ENCODE results near the gene TSHZ2.
"Not testable (repeated sequence)": the region's sequence is repeated elsewhere in the genome, so short reads cannot be mapped to it uniquely, and the experiment has no call there.

TSHZ2 gene

GRCh38 chr20:53364646-53365045 is 392.5 kb downstream of the TSHZ2 start:
- in situ Hi-C loops (cut with MboI; ENCODE audit: low pct_unique_long_range_greater_than_20kb, low sequenced_read_pairs) = no loop called here
- DNase-seq = no peak

GRCh38 chr20:53365076-53365475 is 392.9 kb downstream of the TSHZ2 start:
- no peak for DNase-seq
- in situ Hi-C loops (cut with MboI; ENCODE audit: low pct_unique_long_range_greater_than_20kb, low sequenced_read_pairs) = no loop called here

- in situ Hi-C loops (cut with MboI; ENCODE audit: low pct_unique_long_range_greater_than_20kb, low sequenced_read_pairs) = no loop called here
These were observed 393.4 kb downstream of the TSHZ2 start for GRCh38 chr20:53365539-53366075.

GRCh38 chr20:53366928-53367327 is 394.8 kb downstream of the TSHZ2 start:
- DNase-seq; in situ Hi-C loops (cut with MboI; ENCODE audit: low pct_unique_long_range_greater_than_20kb, low sequenced_read_pairs): not testable (repeated sequence)

More at GRCh38 chr20:53365539-53366075, 393.4 kb downstream of the TSHZ2 start:
- DNase-seq = no peak

- in situ Hi-C loops (cut with MboI; ENCODE audit: low pct_unique_long_range_greater_than_20kb, low sequenced_read_pairs) = no loop called here
These were observed 397.7 kb downstream of the TSHZ2 start for GRCh38 chr20:53369871-53370270.

GRCh38 chr20:53370345-53370961 is 398.3 kb downstream of the TSHZ2 start:
- in situ Hi-C loops (cut with MboI; ENCODE audit: low pct_unique_long_range_greater_than_20kb, low sequenced_read_pairs) = no loop called here
- no peak for DNase-seq

More at GRCh38 chr20:53369871-53370270, 397.7 kb downstream of the TSHZ2 start:
- DNase-seq = no peak

- no peak for DNase-seq
- in situ Hi-C loops (cut with MboI; ENCODE audit: low pct_unique_long_range_greater_than_20kb, low sequenced_read_pairs) = no loop called here
These were observed 399.1 kb downstream of the TSHZ2 start for GRCh38 chr20:53371216-53371615.

GRCh38 chr20:53376021-53376420 is 403.9 kb downstream of the TSHZ2 start:
- in situ Hi-C loops (cut with MboI; ENCODE audit: low pct_unique_long_range_greater_than_20kb, low sequenced_read_pairs) = no loop called here
- DNase-seq = no peak

GRCh38 chr20:53379014-53379832 is 407.1 kb downstream of the TSHZ2 start:
- in situ Hi-C loops (cut with MboI; ENCODE audit: low pct_unique_long_range_greater_than_20kb, low sequenced_read_pairs) = no loop called here
- no peak for DNase-seq

- in situ Hi-C loops (cut with MboI; ENCODE audit: low pct_unique_long_range_greater_than_20kb, low sequenced_read_pairs) = no loop called here
- DNase-seq = no peak
These were observed 407.6 kb downstream of the TSHZ2 start for GRCh38 chr20:53379833-53380120.

GRCh38 chr20:53381568-53382262 is 409.6 kb downstream of the TSHZ2 start:
- in situ Hi-C loops (cut with MboI; ENCODE audit: low pct_unique_long_range_greater_than_20kb, low sequenced_read_pairs) = no loop called here

GRCh38 chr20:53382263-53382844 is 410.2 kb downstream of the TSHZ2 start:
- in situ Hi-C loops (cut with MboI; ENCODE audit: low pct_unique_long_range_greater_than_20kb, low sequenced_read_pairs) = no loop called here
- no peak for DNase-seq

More at GRCh38 chr20:53381568-53382262, 409.6 kb downstream of the TSHZ2 start:
- DNase-seq = no peak

GRCh38 chr20:53383916-53384315 is 411.8 kb downstream of the TSHZ2 start:
- in situ Hi-C loops (cut with MboI; ENCODE audit: low pct_unique_long_range_greater_than_20kb, low sequenced_read_pairs) = no loop called here
- DNase-seq = no peak

- in situ Hi-C loops (cut with MboI; ENCODE audit: low pct_unique_long_range_greater_than_20kb, low sequenced_read_pairs) = no loop called here
- DNase-seq = no peak
These were observed 412.2 kb downstream of the TSHZ2 start for GRCh38 chr20:53384392-53384791.

GRCh38 chr20:53385941-53386767 is 414.0 kb downstream of the TSHZ2 start:
- DNase-seq = no peak
- in situ Hi-C loops (cut with MboI; ENCODE audit: low pct_unique_long_range_greater_than_20kb, low sequenced_read_pairs) = no loop called here

- DNase-seq = no peak
- in situ Hi-C loops (cut with MboI; ENCODE audit: low pct_unique_long_range_greater_than_20kb, low sequenced_read_pairs) = no loop called here
These were observed 416.0 kb downstream of the TSHZ2 start for GRCh38 chr20:53387983-53388675.

- no peak for DNase-seq
- in situ Hi-C loops (cut with MboI; ENCODE audit: low pct_unique_long_range_greater_than_20kb, low sequenced_read_pairs) = no loop called here
These were observed 417.6 kb downstream of the TSHZ2 start for GRCh38 chr20:53389516-53390300.
